ENCODE results near the gene CELF2.

DNA sequence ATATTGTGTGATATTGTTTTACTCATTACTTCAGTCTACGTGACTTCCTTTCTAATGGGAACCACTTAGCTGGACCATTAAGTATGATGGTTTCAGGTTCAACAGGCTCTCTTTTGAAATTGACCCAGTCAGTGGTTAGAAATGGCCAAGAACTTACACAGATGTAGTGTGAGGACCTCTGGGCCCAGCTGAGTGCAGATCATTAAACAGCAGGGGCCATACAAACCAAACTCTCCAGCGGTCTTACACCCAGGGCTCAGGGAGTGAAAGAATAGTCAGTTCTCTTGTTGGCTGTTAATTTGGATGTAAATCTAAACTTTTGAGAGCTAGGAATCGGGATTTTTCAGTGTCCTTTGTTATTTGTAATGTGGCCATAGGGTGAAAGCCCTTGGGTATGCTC, 107.3 kb downstream of the CELF2 start:
- TF ChIP-seq POLR2A (IDR thresholded peaks at IDR 0.05) (no peak), POLR2AphosphoS5 (IDR thresholded peaks at IDR 0.05) (no peak), EP300 (IDR thresholded peaks at IDR 0.05) (no peak)
- TF ChIP-seq, protein P1, sequence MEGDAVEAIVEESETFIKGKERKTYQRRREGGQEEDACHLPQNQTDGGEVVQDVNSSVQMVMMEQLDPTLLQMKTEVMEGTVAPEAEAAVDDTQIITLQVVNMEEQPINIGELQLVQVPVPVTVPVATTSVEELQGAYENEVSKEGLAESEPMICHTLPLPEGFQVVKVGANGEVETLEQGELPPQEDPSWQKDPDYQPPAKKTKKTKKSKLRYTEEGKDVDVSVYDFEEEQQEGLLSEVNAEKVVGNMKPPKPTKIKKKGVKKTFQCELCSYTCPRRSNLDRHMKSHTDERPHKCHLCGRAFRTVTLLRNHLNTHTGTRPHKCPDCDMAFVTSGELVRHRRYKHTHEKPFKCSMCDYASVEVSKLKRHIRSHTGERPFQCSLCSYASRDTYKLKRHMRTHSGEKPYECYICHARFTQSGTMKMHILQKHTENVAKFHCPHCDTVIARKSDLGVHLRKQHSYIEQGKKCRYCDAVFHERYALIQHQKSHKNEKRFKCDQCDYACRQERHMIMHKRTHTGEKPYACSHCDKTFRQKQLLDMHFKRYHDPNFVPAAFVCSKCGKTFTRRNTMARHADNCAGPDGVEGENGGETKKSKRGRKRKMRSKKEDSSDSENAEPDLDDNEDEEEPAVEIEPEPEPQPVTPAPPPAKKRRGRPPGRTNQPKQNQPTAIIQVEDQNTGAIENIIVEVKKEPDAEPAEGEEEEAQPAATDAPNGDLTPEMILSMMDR (IDR thresholded peaks at IDR 0.05) = no peak
